Hepatocyte (in vitro differentiated cells): ENCODE results near the gene AHSP. TPM values are rescaled to one million over a fixed set of nuclear protein-coding genes. Genes with fewer than 3 reads are reported as not detected.
"Not testable (repeated sequence)": the region's sequence is repeated elsewhere in the genome, so short reads cannot be mapped to it uniquely, and the experiment has no call there.

Experiments
- DNase-seq: peaks from one replicate; pipeline ENCODE4 v3.0.0-alpha.2; 2016; ENCODE audit warnings: low spot score
- H2AFZ ChIP-seq: fragments of 200-600 bp; sonication (generic); 2 replicates; pipeline ENCODE4 v1.6.0; 2016; ENCODE audit warnings: antibody characterized with exemption, mild to moderate bottlenecking
- H3K27ac ChIP-seq: fragments of 200-600 bp; sonication (generic); 2 replicates; pipeline ENCODE4 v1.5.1; 2016; ENCODE audit warnings: mild to moderate bottlenecking
- H3K27me3 ChIP-seq: fragments of 200-600 bp; sonication (generic); 2 replicates; pipeline ENCODE4 v1.6.1; 2016
- H3K36me3 ChIP-seq: fragments of 200-600 bp; sonication (generic); replicated peaks from 2 replicates; pipeline ENCODE4 v1.5.1; 2016; ENCODE audit warnings: low read depth; ENCODE audit not compliant: insufficient read depth
- H3K4me1 ChIP-seq: fragments of 200-600 bp; sonication (generic); 2 replicates; pipeline ENCODE4 v1.5.1; 2016; ENCODE audit warnings: mild to moderate bottlenecking, moderate library complexity; ENCODE audit not compliant: insufficient read depth
- H3K4me2 ChIP-seq: fragments of 200-600 bp; sonication (generic); 2 replicates; pipeline ENCODE4 v1.6.0; 2016
- H3K4me3 ChIP-seq: fragments of 200-600 bp; sonication (generic); 2 replicates; pipeline ENCODE4 v1.5.1; 2016; ENCODE audit warnings: mild to moderate bottlenecking
- H3K79me2 ChIP-seq: fragments of 200-600 bp; sonication (generic); 2 replicates; pipeline ENCODE4 v1.6.0; 2017; ENCODE audit warnings: mild to moderate bottlenecking
- H3K9me2 ChIP-seq: fragments of 200-600 bp; sonication (generic); replicated peaks from 2 replicates; pipeline ENCODE4 v1.6.0; 2017; ENCODE audit warnings: mild to moderate bottlenecking; ENCODE audit not compliant: insufficient read depth
- H3K9me3 ChIP-seq: fragments of 200-600 bp; sonication (generic); 2 replicates; pipeline ENCODE4 v1.5.1; 2016; ENCODE audit warnings: low read depth, mild to moderate bottlenecking
- H4K20me1 ChIP-seq: fragments of 200-600 bp; sonication (generic); 2 replicates; pipeline ENCODE4 v1.6.0; 2016; ENCODE audit warnings: mild to moderate bottlenecking; ENCODE audit not compliant: insufficient read depth, poor library complexity, severe bottlenecking
- EZH2 ChIP-seq: fragments of 200-600 bp; sonication (generic); IDR thresholded peaks from 2 replicates; pipeline ENCODE4 v1.6.1; 2016; ENCODE audit warnings: antibody characterized with exemption, mild to moderate bottlenecking, borderline replicate concordance
- EZH2phosphoT487 ChIP-seq: fragments of 200-600 bp; sonication (generic); IDR thresholded peaks from one replicate; pipeline ENCODE4 v1.6.1; 2018; ENCODE audit warnings: antibody characterized with exemption, mild to moderate bottlenecking, low read depth, moderate library complexity; ENCODE audit not compliant: unreplicated experiment, severe bottlenecking
- WGBS: methylation state at CpG from one replicate; pipeline ENCODE4 v1.1.6; 2016; ENCODE audit warnings: low lambda C conversion rate; ENCODE audit errors: missing lambda C conversion rate; 5-methylcytosine and 5-hydroxymethylcytosine counted together
- polyA plus RNA-seq: library from polyadenylated mRNA; unstranded; fragments of >200 nt; fragmentation: Nextera tagmentation; extraction: Ambion mirVana; gene quantifications from 2 replicates; pipeline ENCODE4 v1.2.1, GENCODE V29; 2016
- total RNA-seq: library from RNA; depleted of rRNA; stranded (reverse); fragments of >200 nt; gene quantifications from 2 replicates; pipeline ENCODE4 v1.2.3, GENCODE V29; 2014
- TF ChIP-seq, protein P1 (sequence below): fragments of 200-600 bp; sonication (generic); IDR thresholded peaks from 2 replicates; pipeline ENCODE4 v1.5.1; 2016; ENCODE audit warnings: antibody characterized with exemption, mild to moderate bottlenecking; ENCODE audit not compliant: poor library complexity

Gene AHSP
- total and polyA plus RNA-seq, 2 experiments from 2014 or later, result not detected

DNA sequence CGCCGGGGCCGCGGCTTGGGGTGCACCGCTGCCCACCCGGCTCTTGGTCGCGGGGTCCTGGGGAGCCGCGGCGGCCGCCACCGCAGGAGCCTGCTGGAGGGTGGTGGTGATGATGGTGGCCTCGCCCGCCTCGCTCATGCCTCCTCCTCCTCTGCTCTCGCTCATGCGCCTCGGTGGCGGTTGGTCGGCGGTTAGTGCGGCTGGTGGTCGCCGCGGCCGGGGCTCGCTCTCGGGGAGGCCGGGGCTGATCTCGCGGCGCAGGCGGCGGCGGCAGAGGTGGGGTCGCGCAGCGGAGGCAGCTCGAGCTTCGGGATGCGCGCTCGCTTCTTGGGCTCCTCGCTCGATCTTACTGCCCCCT, 41.6 kb downstream of the AHSP start:
- Histone ChIP-seq H4K20me1 (no peaks in the 10 kb centered on the region), H2AFZ (no peak overlapping the region), H3K4me1 (no peaks in the 10 kb centered on the region), H3K4me3 (no peak overlapping the region), H3K4me2 (peak overlapping the region; percentile 74), H3K9me3 (no peaks in the 10 kb centered on the region), H3K36me3 (no peaks in the 10 kb centered on the region), H3K9me2 (no peaks in the 10 kb centered on the region), H3K27me3 (peaks cover 42% of the 10 kb centered on the region), H3K27ac (no peak overlapping the region), H3K79me2 (no peaks in the 10 kb centered on the region)
- WGBS, result 12% methylated on average over 25 of the region's 46 CpGs
- DNase-seq, result no peak
- TF ChIP-seq EZH2phosphoT487 (no peak), EZH2 (peak; percentile 73)
- TF ChIP-seq, protein P1, sequence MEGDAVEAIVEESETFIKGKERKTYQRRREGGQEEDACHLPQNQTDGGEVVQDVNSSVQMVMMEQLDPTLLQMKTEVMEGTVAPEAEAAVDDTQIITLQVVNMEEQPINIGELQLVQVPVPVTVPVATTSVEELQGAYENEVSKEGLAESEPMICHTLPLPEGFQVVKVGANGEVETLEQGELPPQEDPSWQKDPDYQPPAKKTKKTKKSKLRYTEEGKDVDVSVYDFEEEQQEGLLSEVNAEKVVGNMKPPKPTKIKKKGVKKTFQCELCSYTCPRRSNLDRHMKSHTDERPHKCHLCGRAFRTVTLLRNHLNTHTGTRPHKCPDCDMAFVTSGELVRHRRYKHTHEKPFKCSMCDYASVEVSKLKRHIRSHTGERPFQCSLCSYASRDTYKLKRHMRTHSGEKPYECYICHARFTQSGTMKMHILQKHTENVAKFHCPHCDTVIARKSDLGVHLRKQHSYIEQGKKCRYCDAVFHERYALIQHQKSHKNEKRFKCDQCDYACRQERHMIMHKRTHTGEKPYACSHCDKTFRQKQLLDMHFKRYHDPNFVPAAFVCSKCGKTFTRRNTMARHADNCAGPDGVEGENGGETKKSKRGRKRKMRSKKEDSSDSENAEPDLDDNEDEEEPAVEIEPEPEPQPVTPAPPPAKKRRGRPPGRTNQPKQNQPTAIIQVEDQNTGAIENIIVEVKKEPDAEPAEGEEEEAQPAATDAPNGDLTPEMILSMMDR, result no peak

DNA sequence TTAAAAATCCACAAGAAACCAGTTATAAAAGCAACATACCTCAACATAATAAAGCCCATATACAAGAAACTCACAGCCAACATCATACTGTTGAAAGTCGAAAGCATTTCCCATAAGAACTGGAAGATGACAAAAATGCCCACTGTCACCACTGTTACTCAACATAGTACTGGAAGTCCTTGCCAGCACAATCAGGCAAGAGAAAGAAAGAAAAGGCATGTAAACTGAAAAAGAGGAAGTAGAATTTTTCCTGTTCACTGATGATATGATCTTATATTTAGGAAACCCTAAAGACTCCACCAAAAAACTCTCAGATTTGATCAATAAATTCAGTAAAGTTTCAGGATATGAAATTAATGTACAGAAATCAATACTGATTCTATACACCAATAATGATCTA, 45.1 kb downstream of the AHSP start:
- no peaks in the 10 kb centered on the region for H4K20me1 ChIP-seq
- no peak overlapping the region for H3K27ac ChIP-seq
- peaks cover 31% of the 10 kb centered on the region for H3K27me3 ChIP-seq
- H2AFZ ChIP-seq, result no peak overlapping the region
- TF ChIP-seq EZH2 (no peak), EZH2phosphoT487 (no peak)
- TF ChIP-seq, protein P1, result no peak
- no peaks in the 10 kb centered on the region for H3K9me3 ChIP-seq
- no peak overlapping the region for H3K4me3 ChIP-seq
- no peak overlapping the region for H3K4me2 ChIP-seq
- DNase-seq, result no peak
- WGBS, result 68% methylated on average over 1 of the region's 1 CpG
- no peaks in the 10 kb centered on the region for H3K79me2 ChIP-seq
- H3K36me3 ChIP-seq, result no peaks in the 10 kb centered on the region
- no peaks in the 10 kb centered on the region for H3K9me2 ChIP-seq
- H3K4me1 ChIP-seq, result no peaks in the 10 kb centered on the region

DNA sequence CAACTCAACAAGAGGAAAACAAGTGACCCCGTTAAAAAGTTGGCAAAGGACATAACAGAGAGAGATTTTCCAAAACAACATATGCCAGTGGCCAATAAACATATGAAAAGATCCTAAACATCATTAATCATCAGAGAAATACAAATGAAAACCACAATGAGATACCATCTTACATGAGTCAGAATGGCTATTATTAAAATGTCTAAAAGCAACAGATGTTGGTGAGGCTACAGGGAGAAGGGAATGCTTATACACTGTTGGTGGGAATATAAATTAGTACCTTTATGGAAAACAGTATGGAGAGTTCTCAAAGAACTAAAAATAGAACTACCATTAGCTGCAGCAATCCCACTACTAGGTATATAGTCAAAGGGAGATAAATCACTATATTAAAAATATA, 46.5 kb downstream of the AHSP start:
- H3K4me1 ChIP-seq, H3K36me3 ChIP-seq, H3K27ac ChIP-seq, H3K9me2 ChIP-seq, H3K4me3 ChIP-seq, DNase-seq, H4K20me1 ChIP-seq, H3K9me3 ChIP-seq, H2AFZ ChIP-seq, H3K4me2 ChIP-seq, H3K79me2 ChIP-seq: not testable (repeated sequence)
- WGBS, result 15% methylated on average over 1 of the region's 1 CpG
- peaks cover 18% of the 10 kb centered on the region for H3K27me3 ChIP-seq

DNA sequence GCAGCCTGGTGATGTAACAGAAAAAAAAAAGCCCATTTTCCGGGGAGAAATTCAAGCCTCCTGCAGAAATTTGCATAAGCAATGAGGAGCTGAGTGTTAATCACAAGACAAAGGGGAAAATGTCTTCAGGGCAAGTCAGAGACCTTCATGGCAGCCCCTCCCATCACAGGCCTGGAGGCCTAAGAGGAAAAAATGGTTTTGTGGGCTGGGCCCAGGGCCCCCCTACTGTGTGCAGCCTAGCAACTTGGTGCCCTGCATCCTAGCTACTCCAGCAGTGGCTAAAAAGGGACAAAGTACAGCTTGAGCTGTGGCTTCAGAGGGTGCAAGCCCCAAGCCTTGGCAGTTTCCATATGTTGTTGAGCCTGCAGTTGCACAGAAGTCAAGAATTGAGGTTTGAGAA, 49.7 kb downstream of the AHSP start:
- no peaks in the 10 kb centered on the region for H3K79me2 ChIP-seq
- no peaks in the 10 kb centered on the region for H3K9me3 ChIP-seq
- no peak overlapping the region for H3K27ac ChIP-seq
- WGBS, result 60% methylated on average over 1 of the region's 1 CpG
- H2AFZ ChIP-seq, result no peak overlapping the region
- no peak for TF ChIP-seq EZH2phosphoT487
- TF ChIP-seq EZH2, result no peak
- TF ChIP-seq, protein P1, result no peak
- H3K4me1 ChIP-seq, result no peaks in the 10 kb centered on the region
- H3K27me3 ChIP-seq, result no peaks in the 10 kb centered on the region
- no peak overlapping the region for H3K4me3 ChIP-seq
- H3K36me3 ChIP-seq, result no peaks in the 10 kb centered on the region
- no peaks in the 10 kb centered on the region for H4K20me1 ChIP-seq
- no peak for DNase-seq
- H3K9me2 ChIP-seq, result no peaks in the 10 kb centered on the region
- H3K4me2 ChIP-seq, result no peak overlapping the region

Other genes starting within 250 kb of the AHSP start
- 0.52 and 0.60 TPM in 2 replicates for gene ITGAX, start 172.7 kb upstream of the AHSP start, total RNA-seq
- 0.43 and 0.50 TPM in 2 replicates for gene ITGAX, start 172.7 kb upstream of the AHSP start, polyA plus RNA-seq
- gene ITGAD, start 134.6 kb upstream of the AHSP start, total RNA-seq, result not detected in 2 replicates
- not detected in 2 replicates for gene ITGAD, start 134.6 kb upstream of the AHSP start, polyA plus RNA-seq
- not detected in 2 replicates for gene COX6A2, start 99.5 kb upstream of the AHSP start, total RNA-seq
- gene COX6A2, start 99.5 kb upstream of the AHSP start, polyA plus RNA-seq, result 1.7 TPM in 1 of 2 replicates, not detected in the other
- 1.2 and 1.7 TPM in 2 replicates for gene ZNF843, start 85.1 kb upstream of the AHSP start, total RNA-seq
- gene ZNF843, start 85.1 kb upstream of the AHSP start, polyA plus RNA-seq, result 0.54 and 0.64 TPM in 2 replicates
- 11.4 and 12.2 TPM in 2 replicates for gene ARMC5, start 68.4 kb upstream of the AHSP start, total RNA-seq
- gene ARMC5, start 68.4 kb upstream of the AHSP start, polyA plus RNA-seq, result 19.4 and 19.6 TPM in 2 replicates
- gene TGFB1I1, start 55.7 kb upstream of the AHSP start, total RNA-seq, result 14.5 and 15.7 TPM in 2 replicates
- gene TGFB1I1, start 55.7 kb upstream of the AHSP start, polyA plus RNA-seq, result 34.8 and 35.4 TPM in 2 replicates
- gene SLC5A2, start 44.8 kb upstream of the AHSP start, total RNA-seq, result 2.3 and 2.5 TPM in 2 replicates
- gene SLC5A2, start 44.8 kb upstream of the AHSP start, polyA plus RNA-seq, result 7.5 and 12.7 TPM in 2 replicates
- gene RUSF1, start 19.5 kb upstream of the AHSP start, total RNA-seq, result 75.2 and 77.2 TPM in 2 replicates
- 56.6 and 68.0 TPM in 2 replicates for gene RUSF1, start 19.5 kb upstream of the AHSP start, polyA plus RNA-seq